ENCODE measurements around the gene CERCAM.

The CERCAM gene, protein sequence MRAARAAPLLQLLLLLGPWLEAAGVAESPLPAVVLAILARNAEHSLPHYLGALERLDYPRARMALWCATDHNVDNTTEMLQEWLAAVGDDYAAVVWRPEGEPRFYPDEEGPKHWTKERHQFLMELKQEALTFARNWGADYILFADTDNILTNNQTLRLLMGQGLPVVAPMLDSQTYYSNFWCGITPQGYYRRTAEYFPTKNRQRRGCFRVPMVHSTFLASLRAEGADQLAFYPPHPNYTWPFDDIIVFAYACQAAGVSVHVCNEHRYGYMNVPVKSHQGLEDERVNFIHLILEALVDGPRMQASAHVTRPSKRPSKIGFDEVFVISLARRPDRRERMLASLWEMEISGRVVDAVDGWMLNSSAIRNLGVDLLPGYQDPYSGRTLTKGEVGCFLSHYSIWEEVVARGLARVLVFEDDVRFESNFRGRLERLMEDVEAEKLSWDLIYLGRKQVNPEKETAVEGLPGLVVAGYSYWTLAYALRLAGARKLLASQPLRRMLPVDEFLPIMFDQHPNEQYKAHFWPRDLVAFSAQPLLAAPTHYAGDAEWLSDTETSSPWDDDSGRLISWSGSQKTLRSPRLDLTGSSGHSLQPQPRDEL

DNA sequence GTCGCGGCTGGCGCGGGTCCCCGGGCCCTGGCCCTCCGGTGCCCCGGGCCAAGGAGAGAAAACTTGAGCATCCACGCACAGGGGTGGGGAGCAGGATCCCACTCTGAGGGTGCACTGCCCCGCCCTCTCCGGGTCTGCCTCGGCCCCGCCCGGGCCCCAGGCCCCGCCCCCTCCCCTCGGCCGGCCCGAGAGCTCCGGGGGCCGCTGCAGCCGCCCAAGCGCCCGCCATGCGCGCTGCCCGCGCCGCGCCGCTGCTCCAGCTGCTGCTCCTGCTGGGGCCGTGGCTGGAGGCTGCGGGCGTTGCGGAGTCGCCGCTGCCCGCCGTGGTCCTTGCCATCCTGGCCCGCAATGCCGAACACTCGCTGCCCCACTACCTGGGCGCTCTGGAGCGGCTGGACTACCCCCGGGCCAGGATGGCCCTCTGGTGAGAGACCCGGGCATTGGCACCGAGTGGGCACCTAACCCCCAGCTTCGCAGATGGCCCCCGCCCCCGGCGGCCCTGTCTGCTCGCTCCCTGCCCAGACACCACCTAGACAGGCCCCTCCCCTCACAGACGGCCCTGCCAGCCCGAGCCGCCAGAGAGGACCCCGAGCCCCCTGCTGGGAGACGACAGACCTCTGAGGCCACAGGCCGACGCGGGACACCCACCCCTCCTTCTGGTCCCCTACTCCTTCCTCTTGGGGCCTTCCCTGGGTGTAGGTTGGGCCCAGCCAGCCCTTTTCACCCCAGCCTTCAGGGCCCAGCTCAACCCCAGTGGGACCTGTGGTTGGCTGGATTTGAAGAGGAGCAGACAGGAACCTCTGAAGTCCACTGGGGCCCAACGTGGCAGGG lies at the start of gene CERCAM:
Gene CERCAM, plus strand, starts transcription at position 207 of the 831 bp plus-strand sequence. Its CDS starts 21 bp downstream, at position 228.
- peak; percentile 33 for DNase-seq

DNA sequence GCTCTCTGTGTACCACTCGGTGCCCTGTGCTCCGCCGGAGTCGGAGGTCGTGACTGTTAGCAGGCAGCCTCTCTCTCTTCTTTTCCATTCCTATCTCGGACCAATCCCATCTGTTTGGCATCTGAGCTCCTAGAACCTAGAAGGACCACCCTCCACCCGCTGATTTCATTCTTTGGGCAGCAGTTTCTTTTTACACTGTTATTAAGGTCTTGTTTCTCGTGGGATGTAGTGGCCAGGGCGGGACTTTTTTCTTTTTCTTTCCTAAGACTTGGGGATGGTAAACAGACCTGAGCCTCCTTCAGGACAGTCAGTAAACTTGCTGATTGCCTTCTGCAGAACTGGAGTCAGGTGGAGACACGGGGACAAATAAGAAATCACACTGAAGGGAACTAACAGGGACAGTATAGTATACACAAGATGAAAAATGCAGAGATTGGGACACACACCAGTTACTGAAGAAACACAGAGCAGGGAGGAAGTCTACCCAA lies 49.0 kb upstream of the CERCAM start:
- no peak for DNase-seq

DNA sequence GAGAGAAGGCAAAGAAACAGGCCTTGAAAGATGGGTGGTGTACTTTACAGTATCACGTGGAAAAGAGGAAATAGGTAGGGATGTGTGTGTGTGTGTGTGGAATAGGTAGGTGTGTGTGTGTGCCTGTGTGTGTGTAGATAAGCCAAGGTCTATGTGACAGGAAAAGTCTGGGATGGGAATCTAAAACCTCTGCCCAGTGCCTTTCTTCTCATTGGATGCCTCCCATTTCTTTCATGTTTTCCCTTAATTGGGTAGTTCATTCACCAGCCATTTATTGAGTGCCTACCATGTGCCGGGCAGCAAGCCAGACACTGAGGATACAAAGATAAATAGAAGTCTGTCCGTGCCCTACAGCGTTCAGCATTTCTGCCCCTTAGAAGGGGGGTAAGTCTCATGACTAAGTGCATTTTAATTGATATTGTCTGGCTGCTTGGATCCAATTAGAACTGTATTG lies 48.4 kb upstream of the CERCAM start:
- DNase-seq: no peak

DNA sequence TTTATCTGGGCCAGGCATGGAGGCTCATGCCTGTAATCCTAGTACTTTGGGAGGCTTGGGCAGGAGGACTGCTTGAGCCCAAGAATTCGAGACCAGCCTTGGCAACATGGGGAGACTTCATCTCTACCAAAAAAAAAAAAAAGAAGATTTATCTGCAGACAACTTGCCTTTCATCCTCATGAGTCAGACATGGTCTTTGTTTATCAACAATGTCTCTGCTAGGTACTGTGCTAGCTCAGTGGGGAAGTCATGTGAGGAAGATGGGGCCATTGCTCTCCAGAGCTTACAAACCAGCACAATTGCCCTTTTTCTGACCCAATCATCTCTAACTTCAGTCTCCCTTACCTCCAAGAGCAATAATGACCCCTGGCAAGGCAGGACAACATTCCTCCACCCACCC lies 47.9 kb upstream of the CERCAM start:
- no peak for DNase-seq

DNA sequence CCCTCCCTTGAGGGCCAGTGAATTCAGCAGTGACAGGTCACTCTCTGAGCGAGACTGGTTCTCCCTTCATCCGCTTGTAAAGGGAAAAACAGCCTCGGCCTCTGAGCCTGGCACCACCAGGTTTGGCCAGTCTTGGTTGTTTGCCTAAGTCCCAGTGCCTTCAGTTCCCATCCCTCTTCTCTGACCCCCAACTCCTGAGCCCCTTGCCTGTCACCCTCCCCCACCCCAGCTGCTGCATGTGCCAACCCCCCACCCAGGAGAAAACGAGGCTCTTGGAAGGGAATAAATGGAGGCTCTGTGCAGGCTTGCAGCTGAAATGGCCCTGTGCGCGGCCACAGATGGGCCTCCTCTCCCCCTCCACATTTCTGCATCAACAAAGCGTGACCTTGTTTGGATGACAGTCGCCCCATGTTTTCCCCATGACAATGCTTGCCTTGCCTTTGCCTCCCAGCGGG lies 46.4 kb upstream of the CERCAM start:
- DNase-seq: no peak

DNA sequence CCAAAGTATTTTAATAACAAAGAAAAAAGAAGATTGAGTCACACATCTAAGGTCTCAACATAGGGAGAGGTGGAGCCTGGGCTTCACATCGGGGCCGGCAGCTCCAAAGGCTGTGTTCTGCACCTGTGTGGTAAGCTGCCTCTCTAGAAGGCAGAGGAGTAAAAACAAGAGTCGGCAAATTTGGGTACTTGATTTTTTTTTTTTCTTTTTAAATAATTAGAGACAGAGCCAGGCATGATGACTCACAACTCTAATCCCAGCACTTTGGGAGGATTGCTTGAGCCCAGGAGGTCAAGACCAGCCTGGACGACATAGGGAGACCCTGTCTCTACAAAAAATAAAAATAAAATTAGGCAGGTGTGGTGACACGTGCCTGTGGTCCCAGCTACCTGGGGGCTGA lies 44.8 kb upstream of the CERCAM start:
- no peak for DNase-seq

DNA sequence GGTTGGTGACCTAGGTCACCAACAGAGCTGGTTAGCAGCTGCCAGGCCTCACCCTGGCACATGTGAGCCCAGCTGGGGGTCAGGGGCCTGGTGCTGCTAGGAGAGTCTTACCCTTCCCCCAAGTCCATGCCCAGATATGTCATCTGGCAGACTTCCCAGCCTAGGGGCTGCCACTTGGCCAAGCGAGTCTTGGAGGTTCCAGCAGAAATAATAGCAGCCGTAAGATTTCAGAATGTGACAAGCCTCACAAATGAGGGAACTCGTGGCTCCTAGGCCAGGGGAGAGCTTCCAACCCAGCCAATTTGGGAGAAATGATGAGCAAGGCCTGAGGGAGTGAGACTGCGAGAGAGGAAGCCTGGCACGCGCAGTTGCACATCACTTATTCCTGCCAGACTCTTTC lies 38.4 kb upstream of the CERCAM start:
- no peak for DNase-seq

DNA sequence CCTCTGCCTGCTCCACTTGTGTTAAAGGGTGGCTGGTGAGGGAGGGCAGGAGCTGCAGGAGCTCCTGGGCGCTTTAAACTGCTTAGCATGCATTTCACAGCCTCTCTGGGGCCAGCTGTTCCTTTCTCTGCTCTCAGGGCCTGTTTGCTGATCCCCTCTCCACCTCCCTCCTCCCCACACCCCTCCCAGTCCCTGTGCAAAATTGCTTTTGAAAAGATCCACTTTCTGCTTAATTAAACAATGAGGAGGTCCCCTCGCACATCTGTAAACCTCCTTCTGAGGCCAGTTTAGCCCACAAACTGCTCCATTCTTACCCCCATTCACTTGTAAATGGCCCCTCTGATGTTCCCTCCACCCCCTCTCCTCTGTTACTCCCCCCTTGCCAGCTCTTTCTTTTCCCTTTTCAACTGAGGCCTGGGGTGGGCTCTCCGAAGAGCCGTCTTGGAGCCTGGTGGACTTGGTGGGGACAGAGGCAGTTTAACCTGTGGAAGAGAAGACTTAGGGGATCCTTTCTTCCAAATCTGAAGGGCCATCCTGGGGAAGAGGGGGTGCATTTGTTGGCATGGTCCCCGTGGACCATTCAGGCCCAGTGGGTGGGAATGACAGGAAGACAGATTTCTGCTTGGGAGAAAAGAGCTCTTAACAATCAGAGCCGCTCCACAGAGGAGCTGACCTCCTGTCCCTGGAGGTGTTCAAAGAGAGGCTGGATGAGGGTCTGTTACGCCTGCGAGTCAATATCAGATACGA lies 37.5 kb upstream of the CERCAM start:
- DNase-seq: no peak

DNA sequence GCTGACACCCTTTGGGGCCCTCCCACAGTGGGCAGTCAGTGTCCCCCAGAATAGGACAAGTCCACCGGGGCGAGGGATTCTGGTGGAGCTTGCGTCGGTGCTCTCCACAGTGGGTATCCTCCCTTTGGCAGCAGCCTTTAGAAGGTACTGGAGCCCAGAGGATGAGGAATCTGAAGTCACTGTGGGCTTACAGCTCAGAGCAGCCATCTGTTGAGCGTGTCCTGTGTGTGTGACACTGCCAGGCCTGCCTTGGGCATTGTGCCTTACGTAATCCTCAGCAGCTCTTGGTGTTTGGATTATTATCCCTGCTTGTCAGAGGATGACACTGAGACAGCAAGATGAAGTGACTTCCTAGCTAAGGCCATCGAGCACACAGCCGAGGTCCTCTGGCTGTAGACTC lies 36.9 kb upstream of the CERCAM start:
- DNase-seq: no peak

DNA sequence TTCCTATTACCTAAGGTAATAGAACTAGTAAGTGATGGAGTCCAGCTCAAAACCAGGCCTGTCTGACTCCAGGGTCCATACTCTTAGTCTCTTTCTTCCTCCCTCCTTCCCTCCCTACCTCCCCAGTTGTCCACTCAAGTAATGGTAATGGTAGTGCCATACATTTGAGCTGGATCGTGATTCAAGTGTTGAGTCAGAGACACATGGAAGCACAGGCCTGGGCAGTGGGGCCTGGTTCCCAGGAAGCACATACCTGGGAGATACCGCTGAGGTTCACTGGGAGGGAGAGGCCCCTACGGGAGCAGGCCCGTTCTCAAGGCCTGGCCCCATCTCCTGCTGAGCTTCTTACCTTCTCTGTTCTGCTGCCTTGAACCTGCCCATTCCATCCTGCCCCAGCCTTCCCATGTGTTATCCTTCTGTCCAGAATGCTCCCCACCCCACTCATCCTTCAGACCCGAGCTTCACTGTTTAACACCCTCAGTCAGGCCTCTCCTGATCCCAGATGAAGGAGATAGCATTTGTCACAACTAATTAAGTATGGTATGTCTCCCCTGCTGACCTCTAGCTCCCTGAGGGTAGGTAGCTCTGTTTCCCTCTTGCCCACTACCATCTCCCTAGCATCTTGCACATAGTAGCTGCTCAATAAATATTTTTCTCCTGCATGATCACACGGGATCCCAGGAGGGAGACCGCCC lies 35.7 kb upstream of the CERCAM start:
- no peak for DNase-seq

DNA sequence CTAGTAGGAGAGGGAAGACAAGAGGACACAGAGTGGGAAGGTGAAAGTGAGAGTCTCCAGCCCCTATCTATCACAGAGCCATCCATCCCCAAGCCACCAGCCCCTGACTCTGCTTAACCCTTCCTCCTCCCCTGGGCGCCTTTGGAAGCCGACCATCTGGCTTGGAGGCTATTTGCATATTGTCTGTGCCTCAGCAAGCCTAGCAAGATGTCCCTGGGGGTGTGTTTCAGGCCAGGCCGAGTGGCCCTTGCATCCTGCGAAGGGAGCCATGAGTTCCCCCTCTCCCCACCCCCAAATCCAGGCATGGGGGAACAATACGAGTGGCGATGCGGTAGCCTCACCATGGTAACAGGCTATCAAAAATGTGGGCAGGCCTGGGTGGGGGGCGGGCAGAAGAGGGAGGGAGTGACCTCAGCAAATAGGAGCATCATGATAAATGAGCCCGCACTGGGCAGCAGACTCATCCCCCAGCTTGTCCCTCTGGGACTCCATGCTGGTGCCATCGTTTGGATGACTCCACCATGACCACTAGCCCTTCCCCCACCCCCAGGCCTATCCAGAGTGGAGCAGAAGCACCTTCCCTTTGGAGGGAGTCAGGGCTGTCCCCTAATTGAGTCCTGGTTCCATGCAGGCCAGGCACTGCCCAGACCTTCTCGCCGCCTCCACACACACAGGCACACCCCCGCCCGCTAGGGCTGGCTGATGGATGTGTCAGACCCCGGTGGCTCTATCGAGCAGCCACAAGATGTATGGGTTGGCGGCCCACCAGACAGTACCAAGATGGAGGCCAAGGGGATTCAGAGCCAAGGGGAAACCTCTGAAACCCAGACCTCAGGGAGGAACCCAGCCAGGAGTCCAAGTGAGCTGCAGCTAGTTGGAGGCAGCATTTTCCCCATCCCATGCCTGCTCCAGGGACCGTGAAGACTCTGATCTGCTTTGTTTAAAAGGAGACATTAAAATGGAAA lies 34.9 kb upstream of the CERCAM start:
- no peak for DNase-seq

DNA sequence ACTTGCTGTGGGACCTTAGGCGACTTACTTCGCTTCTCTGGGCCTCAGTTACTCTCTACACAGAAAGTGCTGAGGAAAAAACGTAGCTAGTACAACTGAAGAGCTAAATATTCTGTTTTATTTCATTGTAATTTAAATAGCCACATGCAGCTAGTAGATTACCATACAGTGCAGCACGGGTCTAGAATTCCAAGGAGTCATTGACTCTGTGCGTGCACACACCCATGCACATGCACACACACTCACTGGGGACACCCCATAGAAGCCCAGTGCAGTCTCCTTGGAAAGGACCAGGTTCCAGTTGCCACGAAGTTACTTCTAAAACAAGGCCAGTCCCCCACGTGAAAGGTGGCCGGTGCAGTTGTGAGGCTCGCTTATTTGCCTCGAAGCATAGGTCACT lies 32.5 kb upstream of the CERCAM start:
- no peak for DNase-seq

DNA sequence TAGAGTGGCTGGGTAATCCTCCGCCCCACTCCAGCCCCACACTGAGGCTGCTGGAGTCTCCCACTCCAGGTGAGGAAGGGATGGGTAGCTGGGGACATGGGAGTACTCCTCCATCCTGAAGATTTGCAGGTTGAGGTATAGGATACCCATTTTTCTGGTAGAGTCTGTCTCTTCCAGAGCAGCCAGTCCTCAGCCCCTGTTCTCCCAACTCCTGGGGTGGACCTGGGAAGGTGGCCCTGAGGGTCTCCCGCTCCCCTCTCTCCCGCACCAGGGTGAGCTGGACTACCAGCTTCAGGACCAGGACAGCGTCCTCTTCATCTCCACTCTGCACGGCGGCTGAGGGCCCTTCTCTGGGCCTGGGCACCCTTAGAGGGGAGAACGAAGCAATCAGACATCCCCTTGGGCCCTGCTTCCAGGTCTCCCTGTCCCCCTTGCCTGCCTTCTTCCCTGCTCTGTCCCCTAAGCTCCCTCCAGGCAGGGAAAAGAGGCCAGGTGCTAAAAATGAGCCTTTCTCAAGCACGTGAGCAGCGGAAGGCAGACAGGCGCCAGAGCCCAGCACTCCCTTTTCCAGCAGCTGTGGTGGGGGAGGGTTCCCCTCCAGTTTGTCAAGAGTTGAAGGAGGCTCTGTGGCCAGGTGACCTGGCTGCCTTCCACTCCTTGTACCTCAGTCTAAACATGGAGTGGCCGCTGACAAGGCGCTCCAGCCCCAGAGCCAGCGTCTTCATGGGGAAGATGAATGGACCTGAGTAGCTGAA lies 31.1 kb upstream of the CERCAM start:
- DNase-seq: no peak

DNA sequence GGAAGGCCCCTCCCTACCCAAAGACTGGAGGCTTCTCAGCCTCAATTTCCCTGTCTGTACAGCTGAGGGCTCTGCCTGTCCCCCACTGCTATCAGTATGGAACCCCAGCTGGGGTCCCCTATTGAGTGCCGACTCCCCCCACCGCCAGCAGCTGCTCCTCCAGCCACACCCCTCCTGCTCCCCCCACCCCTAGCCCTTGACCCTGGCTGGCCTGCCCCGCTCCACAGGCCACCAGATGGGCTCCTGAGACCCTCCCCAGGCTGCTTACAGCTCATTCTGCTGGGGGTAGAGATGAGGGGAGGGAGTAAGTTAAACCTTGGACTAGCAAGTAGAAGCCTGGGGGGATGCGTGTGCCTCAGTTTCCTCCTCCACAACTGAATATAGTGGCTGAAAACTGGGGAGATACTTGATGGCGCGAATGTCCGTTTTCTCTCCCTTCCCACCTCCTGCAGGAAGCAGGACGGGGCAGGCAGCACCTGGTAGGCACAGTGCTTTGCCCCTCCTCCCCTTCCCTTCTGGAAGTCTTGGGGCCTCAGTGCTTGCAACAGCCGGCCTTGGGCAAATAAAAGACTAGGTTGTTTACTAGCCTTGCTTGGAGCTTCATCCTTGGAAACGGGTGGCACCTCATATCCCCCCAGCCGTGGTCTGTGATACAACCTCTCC lies 30.4 kb upstream of the CERCAM start:
- DNase-seq: no peak

DNA sequence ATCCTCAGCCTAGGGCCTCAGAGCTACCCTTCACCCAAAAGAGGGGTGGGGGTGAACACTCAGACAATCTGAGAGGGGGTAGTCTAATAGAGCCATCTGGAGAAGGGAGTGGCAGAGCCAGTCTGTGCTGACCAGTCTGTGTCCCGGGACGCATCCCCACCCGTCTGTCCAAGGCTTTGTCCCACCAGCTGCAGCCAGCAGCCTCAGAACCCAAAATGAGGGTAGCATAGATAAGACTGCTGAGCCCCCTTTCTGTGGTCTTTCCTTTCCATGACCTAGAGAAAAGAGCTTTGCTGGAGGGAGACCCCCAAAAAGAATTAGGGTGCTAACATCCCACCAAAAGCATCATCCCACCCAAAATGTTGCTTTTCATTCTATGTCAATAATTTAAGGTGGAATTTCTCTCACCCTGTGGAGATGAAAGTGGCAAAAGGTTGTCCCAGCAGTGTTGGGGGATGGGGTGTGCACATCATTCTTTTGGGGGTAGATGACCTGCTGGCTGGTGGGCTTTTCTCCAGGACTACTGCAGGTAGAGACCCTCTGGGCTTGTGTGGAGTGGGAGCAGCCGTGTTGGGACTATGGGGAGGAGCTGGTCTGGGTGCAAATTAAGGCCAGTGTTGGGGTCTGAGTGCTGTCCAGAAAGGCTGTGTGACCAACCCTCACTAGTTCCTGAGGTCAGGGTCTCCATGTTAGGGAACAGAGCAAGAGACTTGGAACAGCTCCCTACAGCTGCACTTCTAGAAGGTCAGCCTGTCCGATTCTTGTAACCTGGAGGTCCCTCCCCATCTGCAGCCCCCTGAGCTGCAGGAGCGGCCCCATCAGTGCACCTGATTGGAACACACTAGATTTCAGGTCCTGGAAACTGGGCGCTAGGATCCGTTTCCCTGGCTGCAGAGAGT lies 29.6 kb upstream of the CERCAM start:
- DNase-seq: no peak

DNA sequence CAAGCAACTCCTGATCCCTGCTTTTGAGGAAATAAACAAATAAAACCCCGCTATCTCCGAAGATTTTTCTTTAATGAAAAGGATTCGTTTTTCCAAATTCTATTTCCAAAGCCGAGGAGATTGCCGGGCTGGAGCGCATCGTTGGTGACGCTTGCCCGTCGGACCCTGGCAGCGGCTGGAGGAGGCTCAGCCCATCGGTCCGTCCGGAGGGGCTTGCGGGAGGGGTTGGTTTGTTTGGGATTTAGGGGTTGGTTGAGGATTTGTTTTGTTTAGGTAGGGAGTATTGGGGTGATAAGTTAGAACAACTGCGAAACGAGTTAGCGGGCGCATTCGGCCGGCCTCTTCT lies 28.7 kb upstream of the CERCAM start:
- no peak for DNase-seq

DNA sequence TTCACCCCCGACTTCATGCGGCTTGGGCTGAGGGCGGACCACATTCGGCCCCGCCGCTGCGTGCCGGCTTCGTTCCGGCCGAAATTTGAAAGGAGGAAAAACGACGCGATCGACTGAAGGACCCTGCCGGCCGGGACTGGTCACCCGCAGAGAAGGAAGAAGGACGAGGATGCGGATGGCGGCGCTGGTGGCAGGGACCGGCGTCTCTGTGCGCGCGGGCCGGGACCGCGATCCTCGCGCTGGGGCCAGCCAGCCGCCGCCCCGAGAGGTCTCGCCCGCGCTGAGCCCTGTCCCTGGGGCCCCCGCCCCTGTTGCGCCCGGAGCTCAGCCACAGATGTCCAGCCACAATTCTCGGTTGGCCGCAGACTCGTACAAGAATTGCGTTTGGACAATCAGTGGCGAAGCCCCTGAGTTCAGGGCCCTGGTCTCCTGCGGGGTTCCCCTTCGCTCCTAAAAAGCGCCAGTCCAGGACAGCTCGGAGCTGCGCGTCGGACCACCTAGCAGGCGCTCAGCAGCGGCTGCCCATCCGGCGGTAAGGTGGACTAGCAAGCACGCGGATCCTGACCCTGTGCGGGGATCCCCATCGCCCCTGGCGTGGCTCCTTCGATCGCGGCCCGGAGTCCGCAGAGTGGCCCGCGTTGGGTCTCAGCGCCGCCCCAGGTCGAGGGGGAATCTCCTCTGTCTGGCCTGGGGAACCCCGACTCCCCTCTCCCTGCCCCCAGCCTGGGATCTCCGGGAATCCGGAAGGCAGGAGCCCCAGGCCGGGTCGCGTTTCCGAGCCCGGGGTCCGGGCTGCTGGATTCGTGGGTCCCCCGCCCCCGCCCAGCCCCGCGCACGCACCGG lies 28.1 kb upstream of the CERCAM start:
- no peak for DNase-seq

Data from NCI-H774 (cell line).